ENCODE data around the gene C7orf25. TPM values are rescaled to one million over a fixed set of nuclear protein-coding genes. Genes with fewer than 3 reads are reported as not detected.
"Not testable (repeated sequence)": the region's sequence is repeated elsewhere in the genome, so short reads cannot be mapped to it uniquely, and the experiment has no call there.

Gene C7orf25
- total RNA-seq, 1 experiment from 2014 or later, result 15.8 TPM

GRCh38 chr7:42929449-42929848 is 17.6 kb upstream of the C7orf25 start:
- no peak for DNase-seq (ENCODE audit: low spot score)

GRCh38 chr7:42928754-42929153 is 16.9 kb upstream of the C7orf25 start:
- no peak for DNase-seq (ENCODE audit: low spot score)

GRCh38 chr7:42926204-42926603 is 14.3 kb upstream of the C7orf25 start:
- DNase-seq (ENCODE audit: low spot score), result no peak

- no peak for DNase-seq (ENCODE audit: low spot score)
Observed at GRCh38 chr7:42925630-42926029, 13.8 kb upstream of the C7orf25 start.

GRCh38 chr7:42924223-42924838 is 12.5 kb upstream of the C7orf25 start:
- no peak for DNase-seq (ENCODE audit: low spot score)

GRCh38 chr7:42922017-42922753 is 10.3 kb upstream of the C7orf25 start:
- no peak for DNase-seq (ENCODE audit: low spot score)

- no peak for DNase-seq (ENCODE audit: low spot score)
Observed at GRCh38 chr7:42915356-42915755, 3.5 kb upstream of the C7orf25 start.

GRCh38 chr7:42914421-42915045 is 2.7 kb upstream of the C7orf25 start:
- peak; percentile 51 for DNase-seq (ENCODE audit: low spot score)

GRCh38 chr7:42914009-42914408 is 2.1 kb upstream of the C7orf25 start:
- DNase-seq (ENCODE audit: low spot score), result no peak

- DNase-seq (ENCODE audit: low spot score), result no peak
Observed at GRCh38 chr7:42913591-42913990, 1.7 kb upstream of the C7orf25 start.

- no peak for DNase-seq (ENCODE audit: low spot score)
Observed at GRCh38 chr7:42910306-42910705, 1.6 kb downstream of the C7orf25 start.

- no peak for DNase-seq (ENCODE audit: low spot score)
Observed at GRCh38 chr7:42907316-42907715, 4.6 kb downstream of the C7orf25 start.

- DNase-seq (ENCODE audit: low spot score), result no peak
Observed at GRCh38 chr7:42906181-42906580, 5.7 kb downstream of the C7orf25 start.

GRCh38 chr7:42902331-42902730 is 9.5 kb downstream of the C7orf25 start:
- no peak for DNase-seq (ENCODE audit: low spot score)

GRCh38 chr7:42900842-42901241 is 11.0 kb downstream of the C7orf25 start:
- no peak for DNase-seq (ENCODE audit: low spot score)

GRCh38 chr7:42893346-42894240 is 18.3 kb downstream of the C7orf25 start:
- no peak for DNase-seq (ENCODE audit: low spot score)

- DNase-seq (ENCODE audit: low spot score), result no peak
Observed at GRCh38 chr7:42886893-42887505, 24.9 kb downstream of the C7orf25 start.

GRCh38 chr7:42886129-42886528 is 25.7 kb downstream of the C7orf25 start:
- DNase-seq (ENCODE audit: low spot score), result no peak

- DNase-seq (ENCODE audit: low spot score), result not testable (repeated sequence)
Observed at GRCh38 chr7:42885183-42885582, 26.7 kb downstream of the C7orf25 start.

- peak; percentile 47 for DNase-seq (ENCODE audit: low spot score)
Observed at GRCh38 chr7:42883950-42884349, 27.9 kb downstream of the C7orf25 start.

GRCh38 chr7:42880392-42880791 is 31.5 kb downstream of the C7orf25 start:
- no peak for DNase-seq (ENCODE audit: low spot score)

GRCh38 chr7:42878303-42878702 is 33.6 kb downstream of the C7orf25 start:
- DNase-seq (ENCODE audit: low spot score), result no peak

Measured in H4 (cell line).